ENCODE results near the gene OPCML. TPM values are rescaled to one million over a fixed set of nuclear protein-coding genes. Genes with fewer than 3 reads are reported as not detected.

Gene OPCML
- total and polyA plus RNA-seq, 2 experiments from 2014 or later = 1.2 to 4.4 TPM

DNA sequence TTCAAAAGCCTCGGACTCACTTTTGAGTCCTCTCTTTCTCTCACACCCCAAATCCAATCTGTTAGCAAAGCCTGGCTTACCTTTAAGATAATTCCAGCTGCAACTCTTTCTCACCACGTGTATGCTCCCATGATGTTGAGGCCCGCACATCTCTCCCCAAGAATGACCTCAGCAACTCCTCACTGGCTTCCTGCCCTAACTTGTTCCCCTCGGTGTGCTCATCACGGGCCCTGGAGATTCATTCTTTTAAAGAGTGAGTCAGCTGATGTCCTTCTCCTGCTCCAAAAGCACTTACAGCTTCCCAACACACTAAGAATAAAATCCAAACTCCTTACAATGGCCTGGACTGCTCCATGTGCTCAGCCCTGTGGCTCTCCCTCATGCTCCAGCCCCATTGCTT, 1041.3 kb downstream of the OPCML start:
- Histone ChIP-seq H3F3A (replicated peaks; ENCODE audit: low read depth) (no peaks in the 10 kb centered on the region), H3K27ac (ENCODE audit: low read depth) (no peak overlapping the region), H3K79me2 (replicated peaks; ENCODE audit: insufficient read depth) (no peaks in the 10 kb centered on the region), H3K4me1 (ENCODE audit: insufficient read depth) (peaks cover 9% of the 10 kb centered on the region), H3K36me3 (ENCODE audit: insufficient read depth) (no peaks in the 10 kb centered on the region), H3K27me3 (ENCODE audit: insufficient read depth) (no peaks in the 10 kb centered on the region), H3K9me2 (ENCODE audit: insufficient read depth) (no peaks in the 10 kb centered on the region), H4K20me1 (replicated peaks; ENCODE audit: insufficient read depth) (no peaks in the 10 kb centered on the region), H3K4me3 (no peak overlapping the region), H3K4me2 (no peak overlapping the region), H2AFZ (no peak overlapping the region)
- H3K9me3 Mint-ChIP-seq = peaks cover 9% of the 10 kb centered on the region; the same call in 2 of the 3 replicates
- no peak for DNase-seq (ENCODE audit: low spot score)
- no peak overlapping the region for H3K4me3 Mint-ChIP-seq
- H3K36me3 Mint-ChIP-seq (ENCODE audit: low read depth) = no peaks in the 10 kb centered on the region; the same call in 2 of the 3 replicates
- TF ChIP-seq ZNF114 (CRISPR knock-in tag; IDR thresholded peaks at IDR 0.05) (no peak), CTCF (conservative IDR thresholded peaks at IDR 0.05; ENCODE audit: low read depth in 2 of 2) (no peak), EZH2phosphoT487 (IDR thresholded peaks at IDR 0.05; ENCODE audit: unreplicated experiment) (no peak), CREB1 (CRISPR knock-in tag; IDR thresholded peaks at IDR 0.05; ENCODE audit: low read depth) (no peak), ZNF331 (CRISPR knock-in tag; IDR thresholded peaks at IDR 0.05; ENCODE audit: low read depth) (no peak), NANOG (IDR thresholded peaks at IDR 0.05; ENCODE audit: borderline replicate concordance) (no peak), POLR2AphosphoS5 (IDR thresholded peaks at IDR 0.05; ENCODE audit: low read depth) (no peak), JUNB (IDR thresholded peaks at IDR 0.05; ENCODE audit: unreplicated experiment) (no peak), EZH2 (IDR thresholded peaks at IDR 0.05; ENCODE audit: low read depth, unreplicated experiment) (no peak), STAT1 (IDR thresholded peaks at IDR 0.05; ENCODE audit: unreplicated experiment) (no peak)
- TF ChIP-seq, protein P1, sequence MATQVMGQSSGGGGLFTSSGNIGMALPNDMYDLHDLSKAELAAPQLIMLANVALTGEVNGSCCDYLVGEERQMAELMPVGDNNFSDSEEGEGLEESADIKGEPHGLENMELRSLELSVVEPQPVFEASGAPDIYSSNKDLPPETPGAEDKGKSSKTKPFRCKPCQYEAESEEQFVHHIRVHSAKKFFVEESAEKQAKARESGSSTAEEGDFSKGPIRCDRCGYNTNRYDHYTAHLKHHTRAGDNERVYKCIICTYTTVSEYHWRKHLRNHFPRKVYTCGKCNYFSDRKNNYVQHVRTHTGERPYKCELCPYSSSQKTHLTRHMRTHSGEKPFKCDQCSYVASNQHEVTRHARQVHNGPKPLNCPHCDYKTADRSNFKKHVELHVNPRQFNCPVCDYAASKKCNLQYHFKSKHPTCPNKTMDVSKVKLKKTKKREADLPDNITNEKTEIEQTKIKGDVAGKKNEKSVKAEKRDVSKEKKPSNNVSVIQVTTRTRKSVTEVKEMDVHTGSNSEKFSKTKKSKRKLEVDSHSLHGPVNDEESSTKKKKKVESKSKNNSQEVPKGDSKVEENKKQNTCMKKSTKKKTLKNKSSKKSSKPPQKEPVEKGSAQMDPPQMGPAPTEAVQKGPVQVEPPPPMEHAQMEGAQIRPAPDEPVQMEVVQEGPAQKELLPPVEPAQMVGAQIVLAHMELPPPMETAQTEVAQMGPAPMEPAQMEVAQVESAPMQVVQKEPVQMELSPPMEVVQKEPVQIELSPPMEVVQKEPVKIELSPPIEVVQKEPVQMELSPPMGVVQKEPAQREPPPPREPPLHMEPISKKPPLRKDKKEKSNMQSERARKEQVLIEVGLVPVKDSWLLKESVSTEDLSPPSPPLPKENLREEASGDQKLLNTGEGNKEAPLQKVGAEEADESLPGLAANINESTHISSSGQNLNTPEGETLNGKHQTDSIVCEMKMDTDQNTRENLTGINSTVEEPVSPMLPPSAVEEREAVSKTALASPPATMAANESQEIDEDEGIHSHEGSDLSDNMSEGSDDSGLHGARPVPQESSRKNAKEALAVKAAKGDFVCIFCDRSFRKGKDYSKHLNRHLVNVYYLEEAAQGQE (IDR thresholded peaks at IDR 0.05; ENCODE audit: unreplicated experiment) = no peak
- TF ChIP-seq, protein P2, sequence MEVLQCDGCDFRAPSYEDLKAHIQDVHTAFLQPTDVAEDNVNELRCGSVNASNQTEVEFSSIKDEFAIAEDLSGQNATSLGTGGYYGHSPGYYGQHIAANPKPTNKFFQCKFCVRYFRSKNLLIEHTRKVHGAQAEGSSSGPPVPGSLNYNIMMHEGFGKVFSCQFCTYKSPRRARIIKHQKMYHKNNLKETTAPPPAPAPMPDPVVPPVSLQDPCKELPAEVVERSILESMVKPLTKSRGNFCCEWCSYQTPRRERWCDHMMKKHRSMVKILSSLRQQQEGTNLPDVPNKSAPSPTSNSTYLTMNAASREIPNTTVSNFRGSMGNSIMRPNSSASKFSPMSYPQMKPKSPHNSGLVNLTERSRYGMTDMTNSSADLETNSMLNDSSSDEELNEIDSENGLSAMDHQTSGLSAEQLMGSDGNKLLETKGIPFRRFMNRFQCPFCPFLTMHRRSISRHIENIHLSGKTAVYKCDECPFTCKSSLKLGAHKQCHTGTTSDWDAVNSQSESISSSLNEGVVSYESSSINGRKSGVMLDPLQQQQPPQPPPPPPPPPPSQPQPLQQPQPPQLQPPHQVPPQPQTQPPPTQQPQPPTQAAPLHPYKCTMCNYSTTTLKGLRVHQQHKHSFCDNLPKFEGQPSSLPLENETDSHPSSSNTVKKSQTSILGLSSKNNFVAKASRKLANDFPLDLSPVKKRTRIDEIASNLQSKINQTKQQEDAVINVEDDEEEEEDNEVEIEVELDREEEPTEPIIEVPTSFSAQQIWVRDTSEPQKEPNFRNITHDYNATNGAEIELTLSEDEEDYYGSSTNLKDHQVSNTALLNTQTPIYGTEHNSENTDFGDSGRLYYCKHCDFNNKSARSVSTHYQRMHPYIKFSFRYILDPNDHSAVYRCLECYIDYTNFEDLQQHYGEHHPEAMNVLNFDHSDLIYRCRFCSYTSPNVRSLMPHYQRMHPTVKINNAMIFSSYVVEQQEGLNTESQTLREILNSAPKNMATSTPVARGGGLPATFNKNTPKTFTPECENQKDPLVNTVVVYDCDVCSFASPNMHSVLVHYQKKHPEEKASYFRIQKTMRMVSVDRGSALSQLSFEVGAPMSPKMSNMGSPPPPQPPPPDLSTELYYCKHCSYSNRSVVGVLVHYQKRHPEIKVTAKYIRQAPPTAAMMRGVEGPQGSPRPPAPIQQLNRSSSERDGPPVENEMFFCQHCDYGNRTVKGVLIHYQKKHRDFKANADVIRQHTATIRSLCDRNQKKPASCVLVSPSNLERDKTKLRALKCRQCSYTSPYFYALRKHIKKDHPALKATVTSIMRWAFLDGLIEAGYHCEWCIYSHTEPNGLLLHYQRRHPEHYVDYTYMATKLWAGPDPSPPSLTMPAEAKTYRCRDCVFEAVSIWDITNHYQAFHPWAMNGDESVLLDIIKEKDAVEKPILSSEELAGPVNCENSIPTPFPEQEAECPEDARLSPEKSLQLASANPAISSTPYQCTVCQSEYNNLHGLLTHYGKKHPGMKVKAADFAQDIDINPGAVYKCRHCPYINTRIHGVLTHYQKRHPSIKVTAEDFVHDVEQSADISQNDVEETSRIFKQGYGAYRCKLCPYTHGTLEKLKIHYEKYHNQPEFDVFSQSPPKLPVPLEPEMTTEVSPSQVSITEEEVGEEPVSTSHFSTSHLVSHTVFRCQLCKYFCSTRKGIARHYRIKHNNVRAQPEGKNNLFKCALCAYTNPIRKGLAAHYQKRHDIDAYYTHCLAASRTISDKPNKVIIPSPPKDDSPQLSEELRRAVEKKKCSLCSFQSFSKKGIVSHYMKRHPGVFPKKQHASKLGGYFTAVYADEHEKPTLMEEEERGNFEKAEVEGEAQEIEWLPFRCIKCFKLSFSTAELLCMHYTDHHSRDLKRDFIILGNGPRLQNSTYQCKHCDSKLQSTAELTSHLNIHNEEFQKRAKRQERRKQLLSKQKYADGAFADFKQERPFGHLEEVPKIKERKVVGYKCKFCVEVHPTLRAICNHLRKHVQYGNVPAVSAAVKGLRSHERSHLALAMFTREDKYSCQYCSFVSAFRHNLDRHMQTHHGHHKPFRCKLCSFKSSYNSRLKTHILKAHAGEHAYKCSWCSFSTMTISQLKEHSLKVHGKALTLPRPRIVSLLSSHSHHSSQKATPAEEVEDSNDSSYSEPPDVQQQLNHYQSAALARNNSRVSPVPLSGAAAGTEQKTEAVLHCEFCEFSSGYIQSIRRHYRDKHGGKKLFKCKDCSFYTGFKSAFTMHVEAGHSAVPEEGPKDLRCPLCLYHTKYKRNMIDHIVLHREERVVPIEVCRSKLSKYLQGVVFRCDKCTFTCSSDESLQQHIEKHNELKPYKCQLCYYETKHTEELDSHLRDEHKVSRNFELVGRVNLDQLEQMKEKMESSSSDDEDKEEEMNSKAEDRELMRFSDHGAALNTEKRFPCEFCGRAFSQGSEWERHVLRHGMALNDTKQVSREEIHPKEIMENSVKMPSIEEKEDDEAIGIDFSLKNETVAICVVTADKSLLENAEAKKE (CRISPR knock-in tag; IDR thresholded peaks at IDR 0.05) = no peak
- TF ChIP-seq, protein P3, sequence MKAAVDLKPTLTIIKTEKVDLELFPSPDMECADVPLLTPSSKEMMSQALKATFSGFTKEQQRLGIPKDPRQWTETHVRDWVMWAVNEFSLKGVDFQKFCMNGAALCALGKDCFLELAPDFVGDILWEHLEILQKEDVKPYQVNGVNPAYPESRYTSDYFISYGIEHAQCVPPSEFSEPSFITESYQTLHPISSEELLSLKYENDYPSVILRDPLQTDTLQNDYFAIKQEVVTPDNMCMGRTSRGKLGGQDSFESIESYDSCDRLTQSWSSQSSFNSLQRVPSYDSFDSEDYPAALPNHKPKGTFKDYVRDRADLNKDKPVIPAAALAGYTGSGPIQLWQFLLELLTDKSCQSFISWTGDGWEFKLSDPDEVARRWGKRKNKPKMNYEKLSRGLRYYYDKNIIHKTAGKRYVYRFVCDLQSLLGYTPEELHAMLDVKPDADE (IDR thresholded peaks at IDR 0.05) = no peak
- no peak overlapping the region for H3K27ac Mint-ChIP-seq
- no peak for ATAC-seq
- H3K27me3 Mint-ChIP-seq (ENCODE audit: insufficient read depth, low read depth, poor library complexity) = no peaks in the 10 kb centered on the region
- H3K4me1 Mint-ChIP-seq = peaks cover 22% of the 10 kb centered on the region

All from GM23338 (cell line).